ENCODE data around the gene LARP4B.

GRCh38 chr10:919481-919880 lies 12.0 kb downstream of the LARP4B start:
- TF ChIP-seq, protein P1, sequence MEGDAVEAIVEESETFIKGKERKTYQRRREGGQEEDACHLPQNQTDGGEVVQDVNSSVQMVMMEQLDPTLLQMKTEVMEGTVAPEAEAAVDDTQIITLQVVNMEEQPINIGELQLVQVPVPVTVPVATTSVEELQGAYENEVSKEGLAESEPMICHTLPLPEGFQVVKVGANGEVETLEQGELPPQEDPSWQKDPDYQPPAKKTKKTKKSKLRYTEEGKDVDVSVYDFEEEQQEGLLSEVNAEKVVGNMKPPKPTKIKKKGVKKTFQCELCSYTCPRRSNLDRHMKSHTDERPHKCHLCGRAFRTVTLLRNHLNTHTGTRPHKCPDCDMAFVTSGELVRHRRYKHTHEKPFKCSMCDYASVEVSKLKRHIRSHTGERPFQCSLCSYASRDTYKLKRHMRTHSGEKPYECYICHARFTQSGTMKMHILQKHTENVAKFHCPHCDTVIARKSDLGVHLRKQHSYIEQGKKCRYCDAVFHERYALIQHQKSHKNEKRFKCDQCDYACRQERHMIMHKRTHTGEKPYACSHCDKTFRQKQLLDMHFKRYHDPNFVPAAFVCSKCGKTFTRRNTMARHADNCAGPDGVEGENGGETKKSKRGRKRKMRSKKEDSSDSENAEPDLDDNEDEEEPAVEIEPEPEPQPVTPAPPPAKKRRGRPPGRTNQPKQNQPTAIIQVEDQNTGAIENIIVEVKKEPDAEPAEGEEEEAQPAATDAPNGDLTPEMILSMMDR (IDR thresholded peaks at IDR 0.05): no peak
- TF ChIP-seq POLR2A (IDR thresholded peaks at IDR 0.05): no peak

Measured in breast epithelium (tissue), 3 donors.